HepG2 (cell line): ENCODE measurements around the gene SUSD3. TPM values are rescaled to one million over a fixed set of nuclear protein-coding genes. Genes with fewer than 3 reads are reported as not detected.

Experiments used
- DRAP1 ChIP-seq: IDR thresholded peaks from 2 replicates; pipeline ENCODE4 v1.6.1; 2016; ENCODE audit warnings: missing genetic modification reagents, missing compliant biosample characterization
- HOXA7 ChIP-seq: sonication (generic); formaldehyde crosslinking; IDR thresholded peaks from 2 replicates; pipeline ENCODE4 v1.8.1; 2022; ENCODE audit warnings: mild to moderate bottlenecking, missing genetic modification reagents, moderate library complexity
- MNT ChIP-seq: fragments of 450-650 bp; IDR thresholded peaks from 2 replicates; pipeline ENCODE4 v1.6.1; 2016
- MZF1 ChIP-seq: sonication (generic); formaldehyde crosslinking; IDR thresholded peaks from 2 replicates; pipeline ENCODE4 v1.8.1; 2023; ENCODE audit warnings: mild to moderate bottlenecking, missing genetic modification reagents, borderline replicate concordance
- PRDM4 ChIP-seq: sonication (generic); formaldehyde crosslinking; IDR thresholded peaks from 2 replicates; pipeline ENCODE4 v1.9.0; 2021; ENCODE audit warnings: missing genetic modification reagents, borderline replicate concordance
- RERE ChIP-seq: IDR thresholded peaks from 2 replicates; pipeline ENCODE4 v1.6.1; 2016; ENCODE audit warnings: low read depth, missing genetic modification reagents, missing compliant biosample characterization
- TERF1 ChIP-seq: sonication (generic); formaldehyde crosslinking; IDR thresholded peaks from 2 replicates; pipeline ENCODE4 v1.8.0; 2022; ENCODE audit warnings: mild to moderate bottlenecking, missing genetic modification reagents, moderate library complexity
- ZNF329 ChIP-seq: sonication (generic); formaldehyde crosslinking; IDR thresholded peaks from 2 replicates; pipeline ENCODE4 v1.9.0; 2021; ENCODE audit warnings: low read depth, mild to moderate bottlenecking, missing genetic modification reagents
- ZNF589 ChIP-seq: sonication (generic); formaldehyde crosslinking; conservative IDR thresholded peaks from 2 replicates; pipeline ENCODE4 v1.8.0; 2022; ENCODE audit warnings: mild to moderate bottlenecking, moderate library complexity, missing genetic modification reagents
- ZNF710 ChIP-seq: sonication (generic); formaldehyde crosslinking; IDR thresholded peaks from 2 replicates; pipeline ENCODE4 v1.5.0; 2020; ENCODE audit warnings: mild to moderate bottlenecking, missing genetic modification reagents, borderline replicate concordance
- ZNF746 ChIP-seq: sonication (generic); formaldehyde crosslinking; IDR thresholded peaks from 2 replicates; pipeline ENCODE4 v1.8.0; 2022; ENCODE audit warnings: mild to moderate bottlenecking, missing genetic modification reagents
- polyA plus RNA-seq, 8 experiments: library from polyadenylated mRNA; depleted of rRNA in 3 of 8; stranded (reverse) in 7 of 8; unstranded in 1 of 8; fragments of >200 nt; fragmentation: Illumina TruSeq in 4 of 8; extraction: Trizol in 4 of 8; gene quantifications; 2 replicates each; pipeline versions ENCODE4 v1.2.1 to v1.2.3, GENCODE V29; 2011 to 2016; ENCODE audit warnings: low read depth in 4 of 8, missing spikeins in 1 of 8, mixed read lengths in 1 of 8; ENCODE audit not compliant: insufficient read depth in 1 of 8
- total RNA-seq, 5 experiments: library from RNA; depleted of rRNA; stranded (reverse); fragments of >200 nt; fragmentation: Illumina TruSeq; extraction: Trizol; gene quantifications; 2 replicates each; pipeline ENCODE4 v1.2.3, GENCODE V29; 2016; ENCODE audit warnings: low read depth in 1 of 5

SUSD3 gene
- total and polyA plus RNA-seq, 2 of the 13 experiments (the other 11 are each of a cell fraction or from before 2014, with no cell fraction given): 7.0 to 9.1 TPM

GRCh38 chr9:93119953-93120845, 61.7 kb downstream of the SUSD3 start (continued):
- 0 out of 2 replicates have a peak, but pooled peaks have one; percentile 49 for TF ChIP-seq RERE (CRISPR knock-in tag)
- peak; percentile 67 for TF ChIP-seq DRAP1 (CRISPR knock-in tag)
- TF ChIP-seq ZNF329 (CRISPR knock-in tag): no peak
- no peak for TF ChIP-seq PRDM4 (CRISPR knock-in tag)
- TF ChIP-seq ZNF589 (CRISPR knock-in tag): no peak
- no peak for TF ChIP-seq TERF1 (CRISPR knock-in tag)
- peak; percentile 97 for TF ChIP-seq ZNF746
- no peak for TF ChIP-seq HOXA7 (CRISPR knock-in tag)
- 0 out of 2 replicates have a peak, but pooled peaks have one; percentile 63 for TF ChIP-seq MZF1 (CRISPR knock-in tag)
- peak; percentile 64 for TF ChIP-seq MNT
- peak; percentile 47; the same call in 1 of the 2 replicates for TF ChIP-seq ZNF710 (CRISPR knock-in tag)
